ENCODE results near the gene GRID2. TPM values are rescaled to one million over a fixed set of nuclear protein-coding genes. Genes with fewer than 3 reads are reported as not detected.

Gene GRID2
- total RNA-seq, 1 donor from 2014 or later: 0.17 TPM

- Mint-ChIP-seq H3K4me1 (no peaks in the 10 kb centered on the region), H3K36me3 (no peaks in the 10 kb centered on the region), H3K27ac (no peak overlapping the region), H3K27me3 (ENCODE audit: insufficient read depth, low read depth) (no peaks in the 10 kb centered on the region), H3K4me3 (no peak overlapping the region), H3K9me3 (no peaks in the 10 kb centered on the region)
- Histone ChIP-seq H3K9me3 (ENCODE audit: low read depth) (no peaks in the 10 kb centered on the region), H3K4me3 (no peak overlapping the region), H3K79me2 (ENCODE audit: low read depth) (no peaks in the 10 kb centered on the region), H3K9ac (no peak overlapping the region), H2AFZ (replicated peaks) (no peak overlapping the region), H3K27ac (no peak overlapping the region), H3K36me3 (no peaks in the 10 kb centered on the region), H3K4me1 (no peaks in the 10 kb centered on the region), H3K27me3 (no peaks in the 10 kb centered on the region), H3F3A (ENCODE audit: low read depth) (no peaks in the 10 kb centered on the region), H4K20me1 (ENCODE audit: low read depth) (no peaks in the 10 kb centered on the region), H3K4me2 (no peak overlapping the region)
- no peak for DNase-seq (ENCODE audit: low spot score)
- TF ChIP-seq EZH2phosphoT487 (IDR thresholded peaks at IDR 0.05): no peak
- no peak for TF ChIP-seq CTCF (IDR thresholded peaks at IDR 0.05)
- TF ChIP-seq EZH2 (IDR thresholded peaks at IDR 0.05): no peak
Measured at GRCh38 chr4:93267747-93268146, 964.0 kb downstream of the GRID2 start.

DNA sequence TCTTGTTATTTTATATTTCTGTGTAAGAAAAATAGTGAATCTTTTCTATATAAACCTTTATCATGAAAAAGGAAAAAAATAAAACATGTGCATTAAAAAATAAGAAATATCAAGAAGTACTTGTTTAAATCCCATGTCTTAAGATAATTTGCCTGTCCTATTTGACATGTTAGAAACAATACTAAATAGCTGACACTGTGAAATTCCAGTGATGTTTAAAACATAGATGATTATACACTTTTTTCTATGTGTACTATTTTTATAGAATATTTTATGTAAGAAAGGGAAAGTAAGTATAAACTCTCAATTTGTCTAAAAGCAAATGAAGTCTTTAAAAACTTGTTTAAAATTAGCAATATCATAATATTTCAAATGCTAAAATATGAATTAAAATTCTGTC lies 981.6 kb downstream of the GRID2 start:
- H3F3A ChIP-seq (ENCODE audit: low read depth): no peaks in the 10 kb centered on the region
- H4K20me1 ChIP-seq (ENCODE audit: low read depth): no peaks in the 10 kb centered on the region
- no peak overlapping the region for H3K27ac ChIP-seq
- H3K4me2 ChIP-seq: no peak overlapping the region
- H3K9me3 Mint-ChIP-seq: no peaks in the 10 kb centered on the region
- H3K27me3 Mint-ChIP-seq (ENCODE audit: insufficient read depth, low read depth): no peaks in the 10 kb centered on the region
- DNase-seq (ENCODE audit: low spot score): no peak
- H3K4me1 ChIP-seq: no peaks in the 10 kb centered on the region
- no peaks in the 10 kb centered on the region for H3K4me1 Mint-ChIP-seq
- TF ChIP-seq CTCF (IDR thresholded peaks at IDR 0.05) (no peak), EZH2phosphoT487 (IDR thresholded peaks at IDR 0.05) (no peak), EZH2 (IDR thresholded peaks at IDR 0.05) (no peak)
- H3K4me3 Mint-ChIP-seq: no peak overlapping the region
- no peaks in the 10 kb centered on the region for H3K36me3 ChIP-seq
- no peaks in the 10 kb centered on the region for H3K27me3 ChIP-seq
- H3K9me3 ChIP-seq (ENCODE audit: low read depth): no peaks in the 10 kb centered on the region
- no peak overlapping the region for H3K27ac Mint-ChIP-seq
- H3K36me3 Mint-ChIP-seq: no peaks in the 10 kb centered on the region
- no peak overlapping the region for H3K9ac ChIP-seq
- H3K4me3 ChIP-seq: no peak overlapping the region
- no peaks in the 10 kb centered on the region for H3K79me2 ChIP-seq (ENCODE audit: low read depth)
- no peak overlapping the region for H2AFZ ChIP-seq (replicated peaks)

DNA sequence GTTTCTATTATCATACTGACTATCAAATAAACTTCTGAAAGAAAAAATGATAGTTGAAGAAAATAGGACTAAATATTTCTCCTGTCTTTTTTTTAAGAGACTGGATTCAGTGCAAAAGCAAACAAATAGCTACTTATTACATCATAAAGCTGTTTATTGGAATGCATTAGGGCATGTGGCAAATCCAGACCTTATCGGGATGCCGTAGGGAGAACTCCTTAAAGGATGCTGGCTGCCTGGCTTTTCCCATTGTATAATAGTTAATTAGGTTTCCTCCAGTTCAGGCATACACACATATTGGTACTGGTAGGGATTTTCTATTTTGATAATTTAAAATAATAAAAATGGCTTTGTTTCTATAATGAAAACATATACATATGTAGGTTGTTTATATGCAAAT lies 985.5 kb downstream of the GRID2 start:
- no peaks in the 10 kb centered on the region for H3K4me1 Mint-ChIP-seq
- H3K4me2 ChIP-seq: no peak overlapping the region
- H3K27me3 ChIP-seq: no peaks in the 10 kb centered on the region
- no peaks in the 10 kb centered on the region for H3K4me1 ChIP-seq
- H3K36me3 ChIP-seq: no peaks in the 10 kb centered on the region
- no peak for DNase-seq (ENCODE audit: low spot score)
- H3K27ac ChIP-seq: no peak overlapping the region
- H3K79me2 ChIP-seq (ENCODE audit: low read depth): no peaks in the 10 kb centered on the region
- H3K4me3 Mint-ChIP-seq: no peak overlapping the region
- H3K27me3 Mint-ChIP-seq (ENCODE audit: insufficient read depth, low read depth): no peaks in the 10 kb centered on the region
- H3F3A ChIP-seq (ENCODE audit: low read depth): no peaks in the 10 kb centered on the region
- no peaks in the 10 kb centered on the region for H3K9me3 ChIP-seq (ENCODE audit: low read depth)
- no peak for TF ChIP-seq CTCF (IDR thresholded peaks at IDR 0.05)
- TF ChIP-seq EZH2 (IDR thresholded peaks at IDR 0.05): no peak
- TF ChIP-seq EZH2phosphoT487 (IDR thresholded peaks at IDR 0.05): no peak
- H3K9ac ChIP-seq: no peak overlapping the region
- no peaks in the 10 kb centered on the region for H4K20me1 ChIP-seq (ENCODE audit: low read depth)
- no peaks in the 10 kb centered on the region for H3K36me3 Mint-ChIP-seq
- H3K9me3 Mint-ChIP-seq: no peaks in the 10 kb centered on the region
- no peak overlapping the region for H3K4me3 ChIP-seq
- no peak overlapping the region for H3K27ac Mint-ChIP-seq
- no peak overlapping the region for H2AFZ ChIP-seq (replicated peaks)

GRCh38 chr4:93289831-93290230 lies 986.1 kb downstream of the GRID2 start:
- Mint-ChIP-seq H3K36me3 (no peaks in the 10 kb centered on the region), H3K9me3 (no peaks in the 10 kb centered on the region), H3K4me1 (no peaks in the 10 kb centered on the region), H3K27me3 (ENCODE audit: insufficient read depth, low read depth) (no peaks in the 10 kb centered on the region), H3K4me3 (no peak overlapping the region), H3K27ac (no peak overlapping the region)
- Histone ChIP-seq H3K4me3 (no peak overlapping the region), H4K20me1 (ENCODE audit: low read depth) (no peaks in the 10 kb centered on the region), H3K4me2 (no peak overlapping the region), H3K9ac (no peak overlapping the region), H3K27ac (no peak overlapping the region), H3K9me3 (ENCODE audit: low read depth) (no peaks in the 10 kb centered on the region), H3K27me3 (no peaks in the 10 kb centered on the region), H3K4me1 (no peaks in the 10 kb centered on the region), H3K79me2 (ENCODE audit: low read depth) (no peaks in the 10 kb centered on the region), H3F3A (ENCODE audit: low read depth) (no peaks in the 10 kb centered on the region), H3K36me3 (no peaks in the 10 kb centered on the region), H2AFZ (replicated peaks) (no peak overlapping the region)
- TF ChIP-seq CTCF (IDR thresholded peaks at IDR 0.05) (no peak), EZH2phosphoT487 (IDR thresholded peaks at IDR 0.05) (no peak), EZH2 (IDR thresholded peaks at IDR 0.05) (no peak)
- no peak for DNase-seq (ENCODE audit: low spot score)
